ENCODE measurements around the gene BZW1. TPM values are rescaled to one million over a fixed set of nuclear protein-coding genes. Genes with fewer than 3 reads are reported as not detected.

BZW1 gene
- total and polyA plus RNA-seq, 2 of the 4 experiments (the other 2 are of a cell fraction), result 204 to 268 TPM

- Histone ChIP-seq H2BK5ac (ENCODE audit: low read depth, low read length, poor library complexity, severe bottlenecking) (peak overlapping the region; percentile 77), H3K9me1 (ENCODE audit: insufficient read depth, low read length) (peaks cover 20% of the 10 kb centered on the region), H3K18ac (ENCODE audit: low read depth, low read length) (peak overlapping the region; percentile 78), H3K4me3 (ENCODE audit: insufficient read depth, low read depth, low read length) (no peak overlapping the region), H2AK9ac (replicated peaks; ENCODE audit: low read depth, low read length, poor library complexity) (no peak overlapping the region), H3K79me1 (ENCODE audit: low read depth in 1 of 2, low read length in 2 of 2) (peaks cover 0 to 3% of the 10 kb centered on the region in 2 experiments; a peak in 1 of 4 replicates), H3K4me2 (ENCODE audit: low read depth, low read length) (peak overlapping the region; percentile 14; the same call in 1 of the 2 replicates), H2BK120ac (ENCODE audit: low read depth, low read length) (peak overlapping the region; percentile 89), H4K20me1 (ENCODE audit: insufficient read depth, low read length) (no peaks in the 10 kb centered on the region; the same call in 1 of the 2 replicates), H3K36me3 (ENCODE audit: control insufficient read depth, insufficient read depth, low read length) (no peaks in the 10 kb centered on the region), H2BK20ac (ENCODE audit: low read depth, low read length) (peak overlapping the region; percentile 95), H2AK5ac (ENCODE audit: low read depth, low read length) (peak overlapping the region; percentile 91), H3K4ac (ENCODE audit: low read depth, low read length) (peak overlapping the region; percentile 80), H3K9me3 (ENCODE audit: control insufficient read depth, insufficient read depth, low read length) (no peaks in the 10 kb centered on the region), H3K23ac (ENCODE audit: low read depth, low read length) (peak overlapping the region; percentile 71; the same call in 1 of the 2 replicates), H4K8ac (ENCODE audit: low read depth in 2 of 2, low read length in 2 of 2) (peak overlapping the region; percentile 42 to 86), H4K91ac (ENCODE audit: insufficient read depth, low read depth, low read length) (peak overlapping the region; percentile 79), H3K56ac (ENCODE audit: extremely low read depth, insufficient read depth, low read length) (peak overlapping the region; percentile 43; the same call in 1 of the 2 replicates), H3K9ac (ENCODE audit: low read depth, low read length) (no peak overlapping the region), H4K5ac (ENCODE audit: low read depth, low read length) (peak overlapping the region; percentile 47; the same call in 1 of the 2 replicates), H2AFZ (replicated peaks; ENCODE audit: low read length, poor library complexity) (peak overlapping the region; percentile 19), H3K27me3 (ENCODE audit: control insufficient read depth, insufficient read depth, low read length) (no peaks in the 10 kb centered on the region), H2BK15ac (ENCODE audit: low read depth, low read length) (peak overlapping the region; percentile 99), H3K4me1 (ENCODE audit: control insufficient read depth, insufficient read depth, low read length) (peaks cover 22% of the 10 kb centered on the region), H3K14ac (replicated peaks; ENCODE audit: low read depth, low read length) (peak overlapping the region; percentile 14), H3K27ac (ENCODE audit: insufficient read depth, low read length) (peak overlapping the region; percentile 49)
- ATAC-seq (ENCODE audit: low read depth) (no peak), DNase-seq (peak; percentile 34)
- in situ Hi-C loops (cut with MboI; ENCODE audit: low sequenced_read_pairs), result no loop called here
- ChIA-PET POLR2A (ENCODE audit: unreplicated experiment) (no interaction called here), CTCF (no interaction called here)
- dilution Hi-C loops (cut with HindIII; ENCODE audit: low sequenced_read_pairs, unreplicated experiment), result no loop called here
- 92% methylated on average over 4 of the region's 8 CpGs; no CpG with 5 or more reads in 1 of the 2 experiments for WGBS, 2 experiments (ENCODE audit: extremely low coverage in 2 of 2, insufficient read length in 1 of 2)
- no TSS peak for BruUV-seq (replicated peaks)
- intact Hi-C loops (cut with micrococcal nuclease), result no loop called here
- TF ChIP-seq NFE2L2 (IDR thresholded peaks at IDR 0.05; ENCODE audit: low read depth, low read length), result no peak
- no peak for TF ChIP-seq USF2 (IDR thresholded peaks at IDR 0.05; ENCODE audit: low read depth, low read length)
- no peak for TF ChIP-seq BHLHE40 (IDR thresholded peaks at IDR 0.05; ENCODE audit: low read depth, low read length)
- TF ChIP-seq CHD1 (IDR thresholded peaks at IDR 0.05; ENCODE audit: low read depth, low read length), result no peak
- TF ChIP-seq SMC3 (IDR thresholded peaks at IDR 0.05; ENCODE audit: low read depth, low read length), result no peak
- no peak for TF ChIP-seq MXI1 (IDR thresholded peaks at IDR 0.05; ENCODE audit: borderline replicate concordance, low read depth, low read length)
- TF ChIP-seq MAFK (IDR thresholded peaks at IDR 0.05; ENCODE audit: low read depth, low read length), result no peak
- TF ChIP-seq ELK1 (IDR thresholded peaks at IDR 0.05; ENCODE audit: borderline replicate concordance, low read depth, low read length), result no peak
- TF ChIP-seq RAD21 (IDR thresholded peaks at IDR 0.05; ENCODE audit: low read length), result no peak
- TF ChIP-seq MAZ (IDR thresholded peaks at IDR 0.05; ENCODE audit: borderline replicate concordance, low read depth, low read length), result no peak
These were observed 45.6 kb upstream of the BZW1 start for GRCh38 chr2:200765995-200766660.
